ENCODE data around the gene KCNN1.
"Not testable (repeated sequence)": the region's sequence is repeated elsewhere in the genome, so short reads cannot be mapped to it uniquely, and the experiment has no call there.

The KCNN1 gene

GRCh38 chr19:17966550-17967256 is at the start of gene KCNN1:
KCNN1 (plus strand) TSS chr19:17967107; CDS start chr19:17973889, 6,782 bp downstream.
- TF ChIP-seq, protein P1, sequence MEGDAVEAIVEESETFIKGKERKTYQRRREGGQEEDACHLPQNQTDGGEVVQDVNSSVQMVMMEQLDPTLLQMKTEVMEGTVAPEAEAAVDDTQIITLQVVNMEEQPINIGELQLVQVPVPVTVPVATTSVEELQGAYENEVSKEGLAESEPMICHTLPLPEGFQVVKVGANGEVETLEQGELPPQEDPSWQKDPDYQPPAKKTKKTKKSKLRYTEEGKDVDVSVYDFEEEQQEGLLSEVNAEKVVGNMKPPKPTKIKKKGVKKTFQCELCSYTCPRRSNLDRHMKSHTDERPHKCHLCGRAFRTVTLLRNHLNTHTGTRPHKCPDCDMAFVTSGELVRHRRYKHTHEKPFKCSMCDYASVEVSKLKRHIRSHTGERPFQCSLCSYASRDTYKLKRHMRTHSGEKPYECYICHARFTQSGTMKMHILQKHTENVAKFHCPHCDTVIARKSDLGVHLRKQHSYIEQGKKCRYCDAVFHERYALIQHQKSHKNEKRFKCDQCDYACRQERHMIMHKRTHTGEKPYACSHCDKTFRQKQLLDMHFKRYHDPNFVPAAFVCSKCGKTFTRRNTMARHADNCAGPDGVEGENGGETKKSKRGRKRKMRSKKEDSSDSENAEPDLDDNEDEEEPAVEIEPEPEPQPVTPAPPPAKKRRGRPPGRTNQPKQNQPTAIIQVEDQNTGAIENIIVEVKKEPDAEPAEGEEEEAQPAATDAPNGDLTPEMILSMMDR (IDR thresholded peaks at IDR 0.05) = no peak
- H3K4me3 ChIP-seq (ENCODE audit: low read depth in 1 of 2, low read length in 1 of 2) = no peak within 1 kb of the TSS
- H3K4me1 ChIP-seq (ENCODE audit: control insufficient read depth in 1 of 2, insufficient read depth in 1 of 2, low read depth in 1 of 2, low read length in 1 of 2) = no peaks in the 10 kb centered on the region
- no peak within 1 kb of the TSS for H3K27ac ChIP-seq
- H3K9me3 ChIP-seq = no peaks in the 10 kb centered on the region
- no peaks in the 10 kb centered on the region for H3K36me3 ChIP-seq
- peaks cover 76% of the 10 kb centered on the region for H3K27me3 ChIP-seq

DNA sequence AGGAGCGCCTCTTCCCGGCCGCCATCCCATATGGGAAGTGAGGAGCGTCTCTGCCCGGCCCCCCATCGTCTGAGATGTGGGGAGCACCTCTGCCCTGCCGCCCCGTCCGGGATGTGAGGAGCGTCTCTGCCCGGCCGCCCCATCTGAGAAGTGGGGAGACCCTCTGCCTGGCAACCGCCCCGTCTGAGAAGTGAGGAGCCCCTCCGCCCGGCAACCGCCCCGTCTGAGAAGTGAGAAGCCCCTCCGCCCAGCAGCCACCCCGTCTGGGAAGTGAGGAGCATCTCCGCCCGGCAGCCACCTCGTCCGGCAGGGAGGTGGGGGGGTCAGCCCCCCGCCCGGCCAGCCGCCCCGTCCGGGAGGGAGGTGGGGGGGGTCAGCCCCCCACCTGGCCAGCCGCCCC is 48.8 kb upstream of the KCNN1 start:
- H3K36me3 ChIP-seq; H3K4me3 ChIP-seq (ENCODE audit: low read depth in 1 of 2, low read length in 1 of 2); H3K27ac ChIP-seq; H3K4me1 ChIP-seq (ENCODE audit: control insufficient read depth in 1 of 2, insufficient read depth in 1 of 2, low read depth in 1 of 2, low read length in 1 of 2): not testable (repeated sequence)
- Histone ChIP-seq H3K9me3 (peaks cover 11% of the 10 kb centered on the region), H3K27me3 (peaks cover 11% of the 10 kb centered on the region)

DNA sequence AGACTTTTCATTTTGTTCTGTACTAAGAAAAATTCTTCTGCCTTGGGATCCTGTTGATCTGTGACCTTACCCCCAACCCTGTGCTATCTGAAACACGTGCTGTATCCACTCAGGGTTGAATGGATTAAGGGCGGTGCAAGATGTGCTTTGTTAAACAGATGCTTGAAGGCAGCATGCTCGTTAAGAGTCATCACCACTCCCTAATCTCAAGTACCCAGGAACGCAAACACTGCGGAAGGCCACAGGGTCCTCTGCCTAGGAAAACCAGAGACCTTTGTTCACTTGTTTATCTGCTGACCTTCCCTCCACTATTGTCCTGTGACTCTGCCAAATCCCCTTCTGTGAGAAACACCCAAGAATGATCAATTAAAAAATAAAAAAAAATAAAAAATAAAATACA is 47.8 kb upstream of the KCNN1 start:
- not testable (repeated sequence) for H3K36me3 ChIP-seq; H3K4me3 ChIP-seq (ENCODE audit: low read depth in 1 of 2, low read length in 1 of 2); H3K4me1 ChIP-seq (ENCODE audit: control insufficient read depth in 1 of 2, insufficient read depth in 1 of 2, low read depth in 1 of 2, low read length in 1 of 2); H3K27ac ChIP-seq; H3K9me3 ChIP-seq
- peaks cover 11% of the 10 kb centered on the region for H3K27me3 ChIP-seq

DNA sequence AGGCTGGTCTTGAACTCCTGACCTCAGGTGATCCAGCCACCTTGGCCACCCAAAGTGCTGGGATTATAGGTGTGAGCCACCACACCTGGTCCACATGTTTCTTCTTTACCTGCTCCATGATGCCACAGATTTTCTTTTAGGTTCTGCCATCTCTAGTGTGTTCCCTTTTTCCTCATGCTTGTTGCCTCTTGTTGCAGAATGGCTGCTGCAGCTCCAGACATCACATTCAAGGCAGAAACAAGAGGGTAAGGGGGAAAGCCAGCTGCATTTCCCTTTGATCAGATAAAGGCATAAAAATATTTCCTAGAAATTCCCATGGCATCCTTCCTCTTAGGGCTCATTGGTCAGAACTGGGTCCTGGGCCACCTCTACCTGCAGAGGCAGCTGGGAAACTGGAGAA is 46.4 kb upstream of the KCNN1 start:
- Histone ChIP-seq H3K4me1 (ENCODE audit: control insufficient read depth in 1 of 2, insufficient read depth in 1 of 2, low read depth in 1 of 2, low read length in 1 of 2) (no peaks in the 10 kb centered on the region), H3K27me3 (peaks cover 11% of the 10 kb centered on the region), H3K9me3 (no peaks in the 10 kb centered on the region), H3K4me3 (ENCODE audit: low read depth in 1 of 2, low read length in 1 of 2) (no peak overlapping the region), H3K36me3 (no peaks in the 10 kb centered on the region), H3K27ac (no peak overlapping the region)
- TF ChIP-seq, protein P1 (IDR thresholded peaks at IDR 0.05) = no peak

- Histone ChIP-seq H3K36me3 (no peaks in the 10 kb centered on the region), H3K27ac (no peak overlapping the region), H3K27me3 (no peaks in the 10 kb centered on the region), H3K4me1 (ENCODE audit: control insufficient read depth in 1 of 2, insufficient read depth in 1 of 2, low read depth in 1 of 2, low read length in 1 of 2) (no peaks in the 10 kb centered on the region), H3K9me3 (no peaks in the 10 kb centered on the region), H3K4me3 (ENCODE audit: low read depth in 1 of 2, low read length in 1 of 2) (no peak overlapping the region)
- TF ChIP-seq, protein P1 (IDR thresholded peaks at IDR 0.05) = no peak
Measured at GRCh38 chr19:17922138-17922537, 44.8 kb upstream of the KCNN1 start.

- H3K36me3 ChIP-seq = no peaks in the 10 kb centered on the region
Measured at GRCh38 chr19:17926044-17926443, 40.9 kb upstream of the KCNN1 start.

More at GRCh38 chr19:17926044-17926443, 40.9 kb upstream of the KCNN1 start:
- Histone ChIP-seq H3K4me1 (ENCODE audit: control insufficient read depth in 1 of 2, insufficient read depth in 1 of 2, low read depth in 1 of 2, low read length in 1 of 2) (no peaks in the 10 kb centered on the region), H3K27me3 (peaks cover 19% of the 10 kb centered on the region), H3K27ac (no peak overlapping the region), H3K9me3 (no peaks in the 10 kb centered on the region), H3K4me3 (ENCODE audit: low read depth in 1 of 2, low read length in 1 of 2) (no peak overlapping the region)
- TF ChIP-seq, protein P1 (IDR thresholded peaks at IDR 0.05) = no peak
